HG02571 (cell line): ENCODE measurements around the gene PRTN3.
"Not testable (repeated sequence)": the region's sequence is repeated elsewhere in the genome, so short reads cannot be mapped to it uniquely, and the experiment has no call there.

Source experiments
- ATAC-seq: cut with Tn5 transposase; IDR thresholded peaks from one replicate; pipeline ENCODE4 v1.9.1; 2021; ENCODE audit warnings: mild to moderate bottlenecking, moderate library complexity; ENCODE audit not compliant: unreplicated experiment

Gene PRTN3

GRCh38 chr19:814152-815078 lies 26.4 kb upstream of the PRTN3 start:
- ATAC-seq = no peak

- no peak for ATAC-seq
Measured at GRCh38 chr19:815079-815774, 25.6 kb upstream of the PRTN3 start.

- ATAC-seq = no peak
Measured at GRCh38 chr19:815775-816499, 24.9 kb upstream of the PRTN3 start.

GRCh38 chr19:816500-816857 lies 24.3 kb upstream of the PRTN3 start:
- no peak for ATAC-seq

GRCh38 chr19:820212-820611 lies 20.6 kb upstream of the PRTN3 start:
- not testable (repeated sequence) for ATAC-seq

- no peak for ATAC-seq
Measured at GRCh38 chr19:821231-821824, 19.5 kb upstream of the PRTN3 start.

GRCh38 chr19:821825-822503 lies 18.8 kb upstream of the PRTN3 start, which contains the start of gene PLPPR3:
TSS of gene PLPPR3 (minus strand) at chr19:821955. CDS start at chr19:821559, 396 bp downstream.
- ATAC-seq = no peak

- ATAC-seq = no peak
Measured at GRCh38 chr19:823565-824121, 17.2 kb upstream of the PRTN3 start.

GRCh38 chr19:824885-825284 lies 15.9 kb upstream of the PRTN3 start:
- no peak for ATAC-seq

- no peak for ATAC-seq
Measured at GRCh38 chr19:825897-826644, 14.7 kb upstream of the PRTN3 start.

- no peak for ATAC-seq
Measured at GRCh38 chr19:827314-827709, 13.5 kb upstream of the PRTN3 start.

- ATAC-seq = no peak
Measured at GRCh38 chr19:827710-828321, 13.0 kb upstream of the PRTN3 start, which contains the start of gene AZU1. TSS of gene AZU1 (plus strand) at chr19:827837. CDS start at chr19:827847, 10 bp downstream.

- ATAC-seq = no peak
Measured at GRCh38 chr19:829129-829758, 11.6 kb upstream of the PRTN3 start.

- ATAC-seq = no peak
Measured at GRCh38 chr19:831407-832369, 9.1 kb upstream of the PRTN3 start.

GRCh38 chr19:834216-834615 lies 6.6 kb upstream of the PRTN3 start:
- ATAC-seq = no peak

GRCh38 chr19:835210-835810 lies 5.5 kb upstream of the PRTN3 start:
- ATAC-seq = no peak

GRCh38 chr19:842802-843179 lies 2.0 kb downstream of the PRTN3 start:
- not testable (repeated sequence) for ATAC-seq
